Keratinocyte (primary cell): ENCODE measurements around the gene KCND2. TPM values are rescaled to one million over a fixed set of nuclear protein-coding genes. Genes with fewer than 3 reads are reported as not detected.

Experiments used
- DNase-seq: peaks from one replicate; pipeline ENCODE4 v3.0.0-alpha.2; 2011; ENCODE audit warnings: low read depth, missing footprints, low spot score
- FAIRE-seq: peaks from 2 replicates; lab custom pipeline; 2011; peaks lifted over from hg19 to GRCh38; lab: Jason Lieb, UNC
- H2AFZ ChIP-seq: 2 replicates; pipeline ENCODE4 v1.6.0; 2012; ENCODE audit warnings: low read length, control low read depth, inconsistent platforms; ENCODE audit not compliant: control insufficient read depth
- H3K27ac ChIP-seq: 2 replicates; pipeline ENCODE4 v1.5.1; 2011; ENCODE audit warnings: low read length; ENCODE audit not compliant: control insufficient read depth, insufficient read depth
- H3K27me3 ChIP-seq: 3 replicates; pipeline ENCODE4 v1.6.0; 2011; ENCODE audit warnings: low read length; ENCODE audit not compliant: control insufficient read depth, insufficient read depth; ENCODE audit errors: extremely low read depth
- H3K36me3 ChIP-seq, 2 experiments: 2 replicates in 1 of 2; 3 replicates in 1 of 2; pipeline ENCODE4 v1.5.1; 2011; ENCODE audit warnings: low read length in 2 of 2, mild to moderate bottlenecking in 1 of 2; ENCODE audit not compliant: control insufficient read depth in 2 of 2, insufficient read depth in 2 of 2; ENCODE audit errors: extremely low read depth in 1 of 2
- H3K4me1 ChIP-seq: 3 replicates; pipeline ENCODE4 v1.5.1; 2011; ENCODE audit warnings: low read length; ENCODE audit not compliant: control insufficient read depth, insufficient read depth; ENCODE audit errors: extremely low read depth
- H3K4me2 ChIP-seq: 3 replicates; pipeline ENCODE4 v1.6.0; 2011; ENCODE audit warnings: low read depth, low read length; ENCODE audit not compliant: control insufficient read depth, insufficient read depth; ENCODE audit errors: extremely low read depth
- H3K4me3 ChIP-seq, 3 experiments: fragments of 200-600 bp in 1 of 3; sonication (generic) in 1 of 3; 2 replicates in 2 of 3; 3 replicates in 1 of 3; pipeline ENCODE4 v1.5.1; 2011 to 2016; ENCODE audit warnings: low read length in 3 of 3, mild to moderate bottlenecking in 3 of 3, control low read depth in 2 of 3, inconsistent platforms in 1 of 3, low read depth in 1 of 3, mixed read lengths in 1 of 3, mixed run types in 1 of 3, moderate library complexity in 1 of 3; ENCODE audit not compliant: control insufficient read depth in 2 of 3, insufficient read depth in 2 of 3; ENCODE audit errors: extremely low read depth in 1 of 3
- H3K79me2 ChIP-seq: 2 replicates; pipeline ENCODE4 v1.6.0; 2012; ENCODE audit warnings: low read length; ENCODE audit not compliant: control insufficient read depth, insufficient read depth
- H3K9ac ChIP-seq: 3 replicates; pipeline ENCODE4 v1.6.0; 2011; ENCODE audit warnings: low read length; ENCODE audit not compliant: control insufficient read depth, insufficient read depth; ENCODE audit errors: extremely low read depth
- H3K9me1 ChIP-seq: 3 replicates; pipeline ENCODE4 v1.6.0; 2011; ENCODE audit warnings: low read length; ENCODE audit not compliant: control insufficient read depth, insufficient read depth; ENCODE audit errors: extremely low read depth
- H3K9me3 ChIP-seq: 2 replicates; pipeline ENCODE4 v1.5.1; 2012; ENCODE audit warnings: low read depth, low read length; ENCODE audit not compliant: control insufficient read depth
- H4K20me1 ChIP-seq: 3 replicates; pipeline ENCODE4 v1.6.0; 2011; ENCODE audit warnings: low read length; ENCODE audit not compliant: control insufficient read depth, insufficient read depth; ENCODE audit errors: extremely low read depth
- CTCF ChIP-seq, 3 experiments: IDR thresholded peaks in 1 of 3; conservative IDR thresholded peaks in 1 of 3; optimal IDR thresholded peaks in 1 of 3; 2 replicates in 2 of 3; 3 replicates in 1 of 3; pipeline versions ENCODE3 to v1.5.1; 2011; ENCODE audit warnings: low read length in 3 of 3, mild to moderate bottlenecking in 3 of 3, moderate library complexity in 2 of 3, control low read depth in 1 of 3, inconsistent platforms in 1 of 3; ENCODE audit not compliant: insufficient read depth in 2 of 3; ENCODE audit errors: extremely low read depth in 1 of 3
- EZH2 ChIP-seq: IDR thresholded peaks from one replicate; pipeline ENCODE4 v1.6.1; 2012; ENCODE audit warnings: inconsistent platforms, mild to moderate bottlenecking, low read length, moderate library complexity
- dilution Hi-C: fragments of 300-500 bp; cut with MboI; formaldehyde crosslinking; loops from one replicate; pipeline ENCODE4 v1.7.0; 2020; ENCODE audit warnings: low sequenced_read_pairs; ENCODE audit not compliant: extremely low pct_ligation_motif_present
- polyA plus RNA-seq, 5 experiments: library from polyadenylated mRNA; depleted of rRNA in 3 of 5; stranded (reverse) in 3 of 5; stranded (forward) in 1 of 5; unstranded in 1 of 5; fragments of >200 nt; gene quantifications; 1 replicate in 1 of 5; 2 replicates in 3 of 5; 3 replicates in 1 of 5; pipeline versions ENCODE4 v1.2.1 to v1.2.3, GENCODE V29; 2011 to 2012; ENCODE audit warnings: missing spikeins in 2 of 5, low read depth in 1 of 5, low replicate concordance in 1 of 5

Gene KCND2
- polyA plus RNA-seq, 1 donor (not counting 4 experiments of a cell fraction or from before 2014, with no cell fraction given), result not detected

- no peaks in the 10 kb centered on the region for H3K9me1 ChIP-seq
- no peak for FAIRE-seq
- dilution Hi-C loops, result no loop called here
Measured at GRCh38 chr7:120603366-120603765, 330.4 kb downstream of the KCND2 start.

GRCh38 chr7:120609136-120609753, 336.3 kb downstream of the KCND2 start:
- Histone ChIP-seq H3K4me2 (no peak overlapping the region), H3K4me1 (no peaks in the 10 kb centered on the region), H3K9me3 (no peaks in the 10 kb centered on the region), H3K27ac (no peak overlapping the region), H3K79me2 (no peaks in the 10 kb centered on the region), H3K9me1 (no peaks in the 10 kb centered on the region), H3K27me3 (no peaks in the 10 kb centered on the region), H3K36me3 (no peaks in the 10 kb centered on the region), H3K4me3 (no peak overlapping the region), H4K20me1 (no peaks in the 10 kb centered on the region), H2AFZ (no peak overlapping the region), H3K9ac (no peak overlapping the region)
- TF ChIP-seq EZH2 (no peak), CTCF (optimal IDR thresholded peaks at IDR 0.05 in 1 of 3, IDR thresholded peaks at IDR 0.05 in 1 of 3, conservative IDR thresholded peaks at IDR 0.05 in 1 of 3; ENCODE audit: extremely low read depth in 1 of 3, insufficient read depth in 2 of 3, low read length in 3 of 3) (no peak)
- dilution Hi-C loops, result no loop called here
- no peak for FAIRE-seq
- no peak for DNase-seq

More at GRCh38 chr7:120603366-120603765, 330.4 kb downstream of the KCND2 start:
- no peak overlapping the region for H3K9ac ChIP-seq
- H3K4me2 ChIP-seq, result no peak overlapping the region
- H4K20me1 ChIP-seq, result no peaks in the 10 kb centered on the region
- no peak overlapping the region for H3K4me3 ChIP-seq
- no peak overlapping the region for H2AFZ ChIP-seq
- TF ChIP-seq EZH2 (no peak), CTCF (optimal IDR thresholded peaks at IDR 0.05 in 1 of 3, IDR thresholded peaks at IDR 0.05 in 1 of 3, conservative IDR thresholded peaks at IDR 0.05 in 1 of 3; ENCODE audit: extremely low read depth in 1 of 3, insufficient read depth in 2 of 3, low read length in 3 of 3) (no peak)
- no peaks in the 10 kb centered on the region for H3K4me1 ChIP-seq
- DNase-seq, result no peak
- no peaks in the 10 kb centered on the region for H3K36me3 ChIP-seq
- no peak overlapping the region for H3K27ac ChIP-seq
- no peaks in the 10 kb centered on the region for H3K79me2 ChIP-seq
- no peaks in the 10 kb centered on the region for H3K27me3 ChIP-seq
- H3K9me3 ChIP-seq, result no peaks in the 10 kb centered on the region
